Activated naive CD4-positive, alpha-beta T cell treated with anti-CD3 and anti-CD28 coated beads, Interleukin-2, amount 50 U/mL, for 24 hours (primary cell): ENCODE results near the gene KIAA1210.

Experiments
- H3K27ac Mint-ChIP-seq: one replicate; pipeline ENCODE4 v1.8.0; 2021; ENCODE audit warnings: mild to moderate bottlenecking, mixed read lengths
- H3K27me3 Mint-ChIP-seq: one replicate; pipeline ENCODE4 v1.8.0; 2021; ENCODE audit warnings: mixed read lengths
- H3K36me3 Mint-ChIP-seq: one replicate; pipeline ENCODE4 v1.8.0; 2021; ENCODE audit warnings: mixed read lengths
- H3K4me1 Mint-ChIP-seq: one replicate; pipeline ENCODE4 v1.8.0; 2021; ENCODE audit warnings: mixed read lengths
- H3K4me3 Mint-ChIP-seq: one replicate; pipeline ENCODE4 v1.8.0; 2021; ENCODE audit warnings: mild to moderate bottlenecking, mixed read lengths
- H3K9me3 Mint-ChIP-seq: one replicate; pipeline ENCODE4 v1.8.0; 2021; ENCODE audit warnings: mixed read lengths

Gene KIAA1210

GRCh38 chrX:119127650-119128049, at the start of gene KIAA1210:
KIAA1210 (minus strand) TSS chrX:119127812; CDS start chrX:119123642, 4,170 bp downstream.
- peaks cover 1% of the 10 kb centered on the region for H3K27me3 Mint-ChIP-seq
- no peaks in the 10 kb centered on the region for H3K9me3 Mint-ChIP-seq
- H3K27ac Mint-ChIP-seq, result no peak within 1 kb of the TSS
- H3K4me1 Mint-ChIP-seq, result no peaks in the 10 kb centered on the region
- no peak within 1 kb of the TSS for H3K4me3 Mint-ChIP-seq
- no peaks in the 10 kb centered on the region for H3K36me3 Mint-ChIP-seq

- no peaks in the 10 kb centered on the region for H3K9me3 Mint-ChIP-seq
- H3K4me3 Mint-ChIP-seq, result no peak overlapping the region
- H3K27me3 Mint-ChIP-seq, result no peaks in the 10 kb centered on the region
- H3K4me1 Mint-ChIP-seq, result no peaks in the 10 kb centered on the region
- H3K27ac Mint-ChIP-seq, result no peak overlapping the region
- H3K36me3 Mint-ChIP-seq, result no peaks in the 10 kb centered on the region
These were observed 49.7 kb upstream of the KIAA1210 start for GRCh38 chrX:119177278-119177677.

GRCh38 chrX:119174900-119175299, 47.3 kb upstream of the KIAA1210 start:
- Mint-ChIP-seq H3K4me1 (no peaks in the 10 kb centered on the region), H3K27ac (no peak overlapping the region), H3K9me3 (no peaks in the 10 kb centered on the region), H3K27me3 (no peaks in the 10 kb centered on the region), H3K36me3 (no peaks in the 10 kb centered on the region), H3K4me3 (no peak overlapping the region)

- no peaks in the 10 kb centered on the region for H3K9me3 Mint-ChIP-seq
- H3K4me1 Mint-ChIP-seq, result no peaks in the 10 kb centered on the region
- H3K36me3 Mint-ChIP-seq, result no peaks in the 10 kb centered on the region
- no peak overlapping the region for H3K4me3 Mint-ChIP-seq
- no peaks in the 10 kb centered on the region for H3K27me3 Mint-ChIP-seq
- H3K27ac Mint-ChIP-seq, result no peak overlapping the region
These were observed 40.5 kb upstream of the KIAA1210 start for GRCh38 chrX:119168104-119168503.

- Mint-ChIP-seq H3K4me1 (no peaks in the 10 kb centered on the region), H3K27ac (no peak overlapping the region), H3K9me3 (no peaks in the 10 kb centered on the region), H3K27me3 (peaks cover 2% of the 10 kb centered on the region), H3K36me3 (no peaks in the 10 kb centered on the region), H3K4me3 (no peak overlapping the region)
These were observed 30.6 kb upstream of the KIAA1210 start for GRCh38 chrX:119158226-119158625.

- no peak overlapping the region for H3K4me3 Mint-ChIP-seq
- no peaks in the 10 kb centered on the region for H3K9me3 Mint-ChIP-seq
- no peak overlapping the region for H3K27ac Mint-ChIP-seq
- H3K27me3 Mint-ChIP-seq, result peaks cover 2% of the 10 kb centered on the region
- no peaks in the 10 kb centered on the region for H3K36me3 Mint-ChIP-seq
- no peaks in the 10 kb centered on the region for H3K4me1 Mint-ChIP-seq
These were observed 28.6 kb upstream of the KIAA1210 start for GRCh38 chrX:119156241-119156640.

GRCh38 chrX:119155416-119156035, 27.9 kb upstream of the KIAA1210 start:
- Mint-ChIP-seq H3K9me3 (no peaks in the 10 kb centered on the region), H3K36me3 (no peaks in the 10 kb centered on the region), H3K4me1 (no peaks in the 10 kb centered on the region), H3K4me3 (no peak overlapping the region), H3K27me3 (peaks cover 2% of the 10 kb centered on the region), H3K27ac (no peak overlapping the region)

GRCh38 chrX:119151051-119151380, 23.4 kb upstream of the KIAA1210 start:
- Mint-ChIP-seq H3K4me1 (no peaks in the 10 kb centered on the region), H3K36me3 (no peaks in the 10 kb centered on the region), H3K4me3 (no peak overlapping the region), H3K27me3 (no peaks in the 10 kb centered on the region), H3K27ac (no peak overlapping the region), H3K9me3 (no peaks in the 10 kb centered on the region)

GRCh38 chrX:119150163-119151050, 22.8 kb upstream of the KIAA1210 start:
- Mint-ChIP-seq H3K4me3 (no peak overlapping the region), H3K9me3 (no peaks in the 10 kb centered on the region), H3K4me1 (no peaks in the 10 kb centered on the region), H3K36me3 (no peaks in the 10 kb centered on the region), H3K27me3 (no peaks in the 10 kb centered on the region), H3K27ac (no peak overlapping the region)

GRCh38 chrX:119147486-119147885, 19.9 kb upstream of the KIAA1210 start:
- Mint-ChIP-seq H3K36me3 (no peaks in the 10 kb centered on the region), H3K27ac (no peak overlapping the region), H3K4me1 (no peaks in the 10 kb centered on the region), H3K27me3 (no peaks in the 10 kb centered on the region), H3K9me3 (no peaks in the 10 kb centered on the region), H3K4me3 (no peak overlapping the region)

- H3K4me1 Mint-ChIP-seq, result no peaks in the 10 kb centered on the region
- H3K27ac Mint-ChIP-seq, result no peak overlapping the region
- no peaks in the 10 kb centered on the region for H3K36me3 Mint-ChIP-seq
These were observed 17.6 kb upstream of the KIAA1210 start for GRCh38 chrX:119145241-119145653.

GRCh38 chrX:119134466-119134865, 6.9 kb upstream of the KIAA1210 start:
- Mint-ChIP-seq H3K4me3 (no peak overlapping the region), H3K36me3 (no peaks in the 10 kb centered on the region), H3K9me3 (no peaks in the 10 kb centered on the region), H3K27me3 (peaks cover 1% of the 10 kb centered on the region), H3K27ac (no peak overlapping the region), H3K4me1 (no peaks in the 10 kb centered on the region)

More at GRCh38 chrX:119145241-119145653, 17.6 kb upstream of the KIAA1210 start:
- H3K9me3 Mint-ChIP-seq, result no peaks in the 10 kb centered on the region
- no peak overlapping the region for H3K4me3 Mint-ChIP-seq
- H3K27me3 Mint-ChIP-seq, result no peaks in the 10 kb centered on the region

GRCh38 chrX:119132961-119133360, 5.3 kb upstream of the KIAA1210 start:
- Mint-ChIP-seq H3K36me3 (no peaks in the 10 kb centered on the region), H3K27me3 (no peaks in the 10 kb centered on the region), H3K4me3 (no peak overlapping the region), H3K9me3 (no peaks in the 10 kb centered on the region), H3K4me1 (no peaks in the 10 kb centered on the region), H3K27ac (no peak overlapping the region)

GRCh38 chrX:119132316-119132715, 4.7 kb upstream of the KIAA1210 start:
- Mint-ChIP-seq H3K4me3 (no peak overlapping the region), H3K27me3 (no peaks in the 10 kb centered on the region), H3K4me1 (no peaks in the 10 kb centered on the region), H3K9me3 (no peaks in the 10 kb centered on the region), H3K36me3 (no peaks in the 10 kb centered on the region), H3K27ac (no peak overlapping the region)

- H3K27ac Mint-ChIP-seq, result no peak overlapping the region
- H3K36me3 Mint-ChIP-seq, result no peaks in the 10 kb centered on the region
- no peaks in the 10 kb centered on the region for H3K9me3 Mint-ChIP-seq
- no peak overlapping the region for H3K4me3 Mint-ChIP-seq
- peaks cover 1% of the 10 kb centered on the region for H3K27me3 Mint-ChIP-seq
- H3K4me1 Mint-ChIP-seq, result no peaks in the 10 kb centered on the region
These were observed 3.3 kb upstream of the KIAA1210 start for GRCh38 chrX:119130911-119131310.

GRCh38 chrX:119121341-119121740, 6.3 kb downstream of the KIAA1210 start:
- no peaks in the 10 kb centered on the region for H3K4me1 Mint-ChIP-seq
- H3K27me3 Mint-ChIP-seq, result peaks cover 3% of the 10 kb centered on the region
- H3K36me3 Mint-ChIP-seq, result no peaks in the 10 kb centered on the region
- H3K9me3 Mint-ChIP-seq, result no peaks in the 10 kb centered on the region
- H3K4me3 Mint-ChIP-seq, result no peak overlapping the region
- H3K27ac Mint-ChIP-seq, result no peak overlapping the region
